K562 (cell line): Measurements from ENCODE around the gene SUFU. TPM values are rescaled to one million over a fixed set of nuclear protein-coding genes. Genes with fewer than 3 reads are reported as not detected.

Source experiments
- CCNT2 ChIP-seq: IDR thresholded peaks from 2 replicates; pipeline ENCODE4 v1.6.1; 2011; ENCODE audit warnings: borderline replicate concordance, low read depth, mild to moderate bottlenecking, moderate library complexity, mixed read lengths, low read length; ENCODE audit not compliant: insufficient read length; ENCODE audit errors: extremely low read depth
- CHD4 ChIP-seq: fragments of 200-600 bp; sonication (generic); IDR thresholded peaks from 3 replicates; pipeline ENCODE4 v1.6.1; 2012; ENCODE audit warnings: low read depth, mild to moderate bottlenecking, mixed read lengths, low read length, inconsistent platforms; ENCODE audit not compliant: insufficient read depth, insufficient replicate concordance, poor library complexity, severe bottlenecking
- EGR1 ChIP-seq: fragments of 450-650 bp; conservative IDR thresholded peaks from 2 replicates; pipeline ENCODE4 v1.6.1; 2017; ENCODE audit warnings: mild to moderate bottlenecking
- EHMT2 ChIP-seq: fragments of 450-650 bp; IDR thresholded peaks from 2 replicates; pipeline ENCODE4 v1.6.1; 2018; ENCODE audit warnings: antibody characterized with exemption
- HDAC2 ChIP-seq: fragments of 450-650 bp; IDR thresholded peaks from 2 replicates; pipeline ENCODE4 v1.6.1; 2016; ENCODE audit warnings: mild to moderate bottlenecking
- HIVEP1 ChIP-seq: fragments of 250-450 bp; sonication (Bioruptor Pico); IDR thresholded peaks from 2 replicates; pipeline ENCODE4 v1.4.0; 2020; ENCODE audit warnings: mild to moderate bottlenecking
- HNRNPL ChIP-seq: fragments of 200-400 bp; formaldehyde crosslinking; IDR thresholded peaks from 2 replicates; pipeline ENCODE4 v1.6.1; 2017; ENCODE audit warnings: low read depth, mild to moderate bottlenecking, low read length
- MAFG ChIP-seq: fragments of 450-650 bp; conservative IDR thresholded peaks from 2 replicates; pipeline ENCODE4 v1.6.1; 2016; ENCODE audit warnings: missing genetic modification characterization, missing compliant biosample characterization
- MBD2 ChIP-seq: sonication (generic); IDR thresholded peaks from 2 replicates; pipeline ENCODE4 v1.6.1; 2016; ENCODE audit warnings: low read depth, borderline replicate concordance
- MTF1 ChIP-seq: fragments of 250-450 bp; sonication (Bioruptor Pico); IDR thresholded peaks from 2 replicates; pipeline ENCODE4 v1.9.0; 2021; ENCODE audit warnings: moderate library complexity, mild to moderate bottlenecking, inconsistent platforms, borderline replicate concordance
- MXI1 ChIP-seq: IDR thresholded peaks from 2 replicates; pipeline ENCODE4 v1.6.1; 2011; ENCODE audit warnings: low read depth, mild to moderate bottlenecking, improper control_type of control experiment, low read length
- RERE ChIP-seq: sonication (generic); formaldehyde crosslinking; IDR thresholded peaks from 2 replicates; pipeline ENCODE4 v1.8.0; 2023; ENCODE audit warnings: missing genetic modification reagents, mild to moderate bottlenecking, borderline replicate concordance
- SMARCE1 ChIP-seq: fragments of 450-650 bp; IDR thresholded peaks from 2 replicates; pipeline ENCODE4 v1.7.1; 2016; ENCODE audit warnings: mild to moderate bottlenecking
- SREBF2 ChIP-seq: sonication (generic); formaldehyde crosslinking; IDR thresholded peaks from 2 replicates; pipeline ENCODE4 v1.4.0; 2020; ENCODE audit warnings: mild to moderate bottlenecking, missing genetic modification reagents
- TRIM25 ChIP-seq: fragments of 450-650 bp; IDR thresholded peaks from 2 replicates; pipeline ENCODE4 v1.7.0; 2016; ENCODE audit warnings: borderline replicate concordance
- ZNF165 ChIP-seq: fragments of 250-450 bp; sonication (Bioruptor Pico); IDR thresholded peaks from 2 replicates; pipeline ENCODE4 v1.4.0; 2020; ENCODE audit warnings: borderline replicate concordance
- ZNF280B ChIP-seq: fragments of 250-450 bp; sonication (Bioruptor Pico); IDR thresholded peaks from 2 replicates; pipeline ENCODE4 v1.5.1; 2021; ENCODE audit warnings: mild to moderate bottlenecking
- ZNF75A ChIP-seq: fragments of 450-650 bp; formaldehyde crosslinking; IDR thresholded peaks from 2 replicates; pipeline ENCODE4 v1.4.0; 2020; ENCODE audit warnings: mild to moderate bottlenecking
- polyA plus RNA-seq, 8 experiments: library from polyadenylated mRNA; depleted of rRNA in 4 of 8; stranded (reverse) in 5 of 8; unstranded in 3 of 8; fragments of >200 nt; fragmentation: Nextera tagmentation in 2 of 8; fragmentation: Illumina TruSeq in 1 of 8; extraction: Ambion mirVana in 2 of 8; extraction: Trizol in 1 of 8; gene quantifications; 2 replicates each; pipeline versions ENCODE4 v1.2.1 to v1.2.3, GENCODE V29; 2011 to 2014; ENCODE audit warnings: inconsistent platforms in 1 of 8, missing spikeins in 1 of 8
- total RNA-seq, 7 experiments: library from RNA; depleted of rRNA in 6 of 7; stranded (reverse); fragments of >200 nt in 6 of 7; fragmentation: Illumina TruSeq in 2 of 7; extraction: Trizol in 2 of 7; gene quantifications; 2 replicates each; pipeline versions ENCODE4 v1.2.1 to v1.2.3, GENCODE V29; 2011 to 2021; ENCODE audit warnings: low replicate concordance in 1 of 7
- TF ChIP-seq, protein P1 (sequence below): sonication (generic); formaldehyde crosslinking; IDR thresholded peaks from 2 replicates; pipeline ENCODE4 v1.5.0; 2020; ENCODE audit warnings: missing genetic modification reagents

The SUFU gene
- total and polyA plus RNA-seq, 9 of the 15 experiments (the other 6 are each of a cell fraction or from before 2014, with no cell fraction given) = 0.59 to 6.3 (median 0.82) TPM

- TF ChIP-seq ZNF165 (CRISPR knock-in tag) (no peak), HIVEP1 (CRISPR knock-in tag) (no peak), MAFG (tag) (no peak), EGR1 (no peak), SREBF2 (CRISPR knock-in tag) (no peak), CHD4 (no peak), MBD2 (peak; percentile 72), EHMT2 (no peak), HDAC2 (no peak), RERE (CRISPR knock-in tag) (no peak), HNRNPL (no peak), CCNT2 (no peak), ZNF75A (no peak), MTF1 (CRISPR knock-in tag) (no peak), MXI1 (no peak), TRIM25 (no peak), ZNF280B (CRISPR knock-in tag) (no peak), SMARCE1 (no peak)
- TF ChIP-seq, protein P1, sequence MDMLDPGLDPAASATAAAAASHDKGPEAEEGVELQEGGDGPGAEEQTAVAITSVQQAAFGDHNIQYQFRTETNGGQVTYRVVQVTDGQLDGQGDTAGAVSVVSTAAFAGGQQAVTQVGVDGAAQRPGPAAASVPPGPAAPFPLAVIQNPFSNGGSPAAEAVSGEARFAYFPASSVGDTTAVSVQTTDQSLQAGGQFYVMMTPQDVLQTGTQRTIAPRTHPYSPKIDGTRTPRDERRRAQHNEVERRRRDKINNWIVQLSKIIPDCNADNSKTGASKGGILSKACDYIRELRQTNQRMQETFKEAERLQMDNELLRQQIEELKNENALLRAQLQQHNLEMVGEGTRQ = no peak
These were observed 1.2 kb upstream of the SUFU start, which contains the start of gene ACTR1A (continued) for GRCh38 chr10:102502337-102503151.
